Right cardiac atrium (tissue), 5 donors: ENCODE data around the gene MVD. TPM values are rescaled to one million over a fixed set of nuclear protein-coding genes. Genes with fewer than 3 reads are reported as not detected.

Source experiments
- ATAC-seq, 2 donors: fragments of 200-7000 bp; cut with Tn5 transposase; one replicate each; pipeline versions ENCODE4 v1.8.0 to v1.9.1; 2020; ENCODE audit warnings: moderate library complexity in 2 of 2, mild to moderate bottlenecking in 1 of 2
- DNase-seq, 3 donors: peaks; one replicate each; pipeline ENCODE4 v3.0.0-alpha.2; 2020
- H3K27ac ChIP-seq: one replicate; pipeline ENCODE4 v1.5.1; 2013; ENCODE audit warnings: mild to moderate bottlenecking, low read length, control low read depth, moderate library complexity
- H3K27me3 ChIP-seq: one replicate; pipeline ENCODE4 v1.6.1; 2013; ENCODE audit not compliant: control insufficient read depth, insufficient read depth
- H3K4me1 ChIP-seq: one replicate; pipeline ENCODE4 v1.6.1; 2013; ENCODE audit warnings: low read length; ENCODE audit not compliant: control insufficient read depth, insufficient read depth
- H3K4me3 ChIP-seq: one replicate; pipeline ENCODE4 v1.5.1; 2013; ENCODE audit warnings: low read length, control low read depth
- H3K9me3 ChIP-seq: one replicate; pipeline ENCODE4 v1.6.1; 2013; ENCODE audit warnings: low read length; ENCODE audit not compliant: control insufficient read depth
- WGBS: extraction: QIAGEN DNeasy Blood & Tissue Kit; methylation state at CpG from one replicate; pipeline ENCODE4 v1.1.7; 2013; 5-methylcytosine and 5-hydroxymethylcytosine counted together
- intact Hi-C, 4 donors: fragments of 100-400 bp; cut with DNase I; formaldehyde crosslinking; loops; one replicate each; pipeline versions ENCODE4 v1.11.0 to v1.14.0; 2022 to 2023
- polyA plus RNA-seq: library from polyadenylated mRNA; stranded (reverse); fragments of 200-250 nt; gene quantifications from one replicate; pipeline ENCODE4 v1.2.3, GENCODE V29; 2013
- total RNA-seq, 4 donors: library from RNA; stranded (reverse); fragmentation: NEBNext Ultra II Directional; extraction: Animal tissue kit (Norgen Biotek cat#: 25700); gene quantifications; one replicate each; pipeline ENCODE4 v1.2.1, GENCODE V29; 2021
- donor health status: healthy with polysubstance abuse.
- donor health status: DM: no; HTN: yes; CAD: no.
- donor health status: DM: no; HTN: no; CAD: no.
- donor health status: DM: no; HTN: yes; CAD: no; lungs with severe emphysema.
- donor health status: DM: yes; HTN: yes; CAD: no.

The MVD gene
- total and polyA plus RNA-seq, 5 donors = 29.8 to 35.9 (median 32.0) TPM

DNA sequence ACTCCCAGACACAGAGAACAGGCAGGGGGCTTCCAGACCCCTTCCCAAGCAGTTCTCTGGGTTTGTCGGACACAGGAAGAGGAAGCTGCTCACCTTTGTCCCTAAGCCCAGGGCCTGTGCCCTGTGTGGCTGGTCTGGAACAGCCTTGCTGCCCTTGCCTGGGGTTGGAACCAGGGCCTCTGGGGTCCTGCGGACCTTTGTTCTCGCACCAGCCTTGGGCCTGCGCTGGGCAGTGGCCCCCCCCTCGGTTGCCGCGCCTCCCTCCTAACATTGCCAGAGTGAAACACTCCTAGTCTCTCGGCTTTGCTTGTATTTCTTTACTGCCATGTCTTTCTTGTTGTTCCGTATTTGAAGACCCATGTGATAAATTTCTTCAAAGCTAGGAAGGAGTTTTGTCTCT is 33.1 kb downstream of the MVD start:
- H3K27me3 ChIP-seq = no peaks in the 10 kb centered on the region
- no peak overlapping the region for H3K4me3 ChIP-seq
- H3K9me3 ChIP-seq = no peaks in the 10 kb centered on the region
- intact Hi-C loops = no loop called here
- peaks cover 6% of the 10 kb centered on the region for H3K4me1 ChIP-seq
- ATAC-seq (no peak), DNase-seq (no peak)
- no peak overlapping the region for H3K27ac ChIP-seq
- 84% methylated on average over 9 of the region's 9 CpGs for WGBS

DNA sequence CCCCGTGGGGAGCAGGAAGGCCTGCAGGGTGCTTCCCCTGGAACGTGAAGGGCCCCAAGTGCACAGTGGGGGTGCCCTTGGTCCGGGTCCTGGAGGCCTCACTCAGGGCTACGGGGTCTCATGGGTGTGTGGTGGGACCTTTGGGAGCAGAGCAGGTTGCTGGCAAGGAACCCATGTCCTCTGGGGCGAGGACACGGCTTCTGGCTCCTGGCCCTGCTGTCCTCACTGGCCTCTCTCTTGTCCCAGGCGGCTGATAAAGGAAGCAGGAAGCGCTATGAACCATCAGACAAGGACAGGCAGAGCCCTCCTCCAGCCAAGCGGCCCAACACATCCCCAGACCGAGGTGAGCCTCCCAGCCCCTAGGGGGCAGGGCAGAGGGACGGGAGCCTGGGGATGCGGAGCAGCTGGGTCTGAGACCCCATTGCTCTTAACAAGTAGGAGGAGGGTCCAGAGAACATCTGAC is 34.3 kb downstream of the MVD start:
- intact Hi-C loops = no loop called here
- H3K9me3 ChIP-seq = no peaks in the 10 kb centered on the region
- H3K4me1 ChIP-seq = peaks cover 2% of the 10 kb centered on the region
- H3K4me3 ChIP-seq = no peak overlapping the region
- ATAC-seq (peak; percentile 75), DNase-seq (peak in 1 of 3 donors; percentile 82)
- 41% methylated on average over 12 of the region's 12 CpGs for WGBS
- H3K27me3 ChIP-seq = no peaks in the 10 kb centered on the region
- peak overlapping the region; percentile 32 for H3K27ac ChIP-seq

DNA sequence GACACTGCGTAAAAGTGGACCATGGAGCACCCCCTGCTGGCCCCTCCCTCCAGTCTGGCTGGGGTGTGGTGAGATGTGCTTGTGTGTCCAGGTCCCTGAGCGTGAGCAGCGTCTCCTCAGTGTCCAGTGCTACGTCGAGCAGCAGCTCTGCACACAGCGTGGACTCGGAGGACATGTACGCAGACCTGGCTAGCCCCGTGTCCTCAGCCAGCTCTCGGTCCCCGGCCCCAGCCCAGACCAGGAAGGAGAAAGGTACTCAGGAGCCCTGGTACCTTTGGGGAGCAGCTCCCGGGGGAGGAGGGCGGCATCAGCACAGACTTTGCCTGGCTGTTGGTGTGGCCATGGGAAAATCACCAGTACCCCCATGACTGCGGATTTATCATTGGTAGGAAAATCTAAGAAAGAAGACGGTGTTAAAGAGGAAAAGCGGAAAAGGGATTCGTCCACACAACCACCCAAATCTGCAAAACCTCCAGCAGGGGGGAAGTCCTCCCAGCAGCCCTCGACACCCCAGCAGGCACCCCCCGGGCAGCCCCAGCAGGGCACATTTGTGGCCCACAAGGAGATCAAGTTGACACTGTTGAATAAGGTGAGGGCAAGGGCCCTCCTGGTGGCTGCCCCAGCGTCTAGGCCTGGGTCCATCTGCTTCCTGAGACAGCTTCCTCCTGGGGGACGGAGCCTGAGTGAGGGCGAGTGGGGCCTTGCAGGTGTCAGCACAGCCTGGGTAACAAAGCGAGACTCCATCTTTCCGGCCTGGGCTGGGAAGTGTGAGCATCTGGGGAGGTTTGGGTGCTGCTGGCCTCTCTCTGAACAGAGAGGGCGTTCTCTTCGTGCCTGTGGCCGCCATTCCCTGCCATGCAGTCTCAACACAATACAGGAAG is 35.1 kb downstream of the MVD start:
- no peaks in the 10 kb centered on the region for H3K27me3 ChIP-seq
- H3K27ac ChIP-seq = peak overlapping the region; percentile 32
- no peak for ATAC-seq
- no peak overlapping the region for H3K4me3 ChIP-seq
- intact Hi-C loops = no loop called here
- WGBS = 93% methylated on average over 27 of the region's 27 CpGs
- DNase-seq = peak in 1 of 3 donors; percentile 54
- no peaks in the 10 kb centered on the region for H3K9me3 ChIP-seq
- peaks cover 2% of the 10 kb centered on the region for H3K4me1 ChIP-seq

DNA sequence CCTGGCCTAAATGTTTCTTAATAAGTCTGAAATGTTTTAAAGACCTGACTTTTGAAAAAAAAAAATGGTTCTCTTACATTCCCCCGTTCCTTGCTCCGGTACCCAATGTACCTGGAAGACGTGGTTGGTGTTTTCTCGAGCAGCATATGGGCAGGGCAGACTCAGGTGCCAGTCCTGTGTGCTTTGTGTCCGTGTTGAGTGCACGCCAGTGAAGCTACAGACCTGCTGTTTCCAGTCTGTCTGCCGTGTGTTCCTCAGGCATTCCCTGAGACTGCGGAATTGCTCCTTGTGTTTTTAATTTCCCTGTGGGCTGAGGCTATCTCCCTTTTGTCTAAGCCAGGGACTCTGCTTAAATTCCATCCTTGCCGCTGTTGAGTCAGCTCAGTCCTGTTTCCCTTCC is 36.2 kb downstream of the MVD start:
- Histone ChIP-seq H3K27me3 (no peaks in the 10 kb centered on the region), H3K4me1 (peaks cover 2% of the 10 kb centered on the region), H3K9me3 (no peaks in the 10 kb centered on the region), H3K4me3 (no peak overlapping the region), H3K27ac (no peak overlapping the region)
- intact Hi-C loops = no loop called here
- DNase-seq (no peak), ATAC-seq (no peak)
- 93% methylated on average over 9 of the region's 9 CpGs for WGBS

DNA sequence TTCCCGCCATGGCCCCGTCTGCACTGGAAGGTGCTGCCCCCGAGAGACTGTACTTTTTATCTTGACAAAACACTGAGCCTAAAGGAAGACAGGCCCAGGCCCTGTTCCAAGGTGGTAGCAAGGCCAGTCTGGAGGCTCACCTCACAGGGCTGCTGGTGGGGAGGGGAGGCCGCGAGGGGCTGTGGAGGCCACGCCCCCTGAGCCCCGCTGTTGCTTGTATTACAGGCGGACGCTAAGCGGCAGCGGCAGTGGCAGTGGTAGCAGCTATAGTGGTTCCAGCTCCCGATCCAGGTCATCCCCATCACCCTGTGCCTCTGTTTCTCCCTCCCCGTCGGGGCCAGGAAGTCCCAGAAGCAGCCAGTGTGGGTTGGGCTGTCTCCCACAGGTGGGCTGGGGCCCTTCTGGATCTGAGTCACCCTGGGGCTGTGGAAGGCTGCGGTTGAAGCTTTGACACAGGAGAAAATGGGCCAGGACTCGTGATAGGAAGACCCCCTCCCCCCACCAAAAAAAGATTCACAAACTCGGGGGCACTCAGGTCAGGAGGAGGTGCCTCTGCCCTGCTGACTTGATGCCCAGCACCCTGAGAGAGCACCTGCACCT is 37.8 kb downstream of the MVD start:
- intact Hi-C loops = no loop called here
- no peaks in the 10 kb centered on the region for H3K27me3 ChIP-seq
- no peak for DNase-seq
- WGBS = 85% methylated on average over 17 of the region's 17 CpGs
- H3K9me3 ChIP-seq = no peaks in the 10 kb centered on the region
- H3K27ac ChIP-seq = no peak overlapping the region
- no peak overlapping the region for H3K4me3 ChIP-seq
- H3K4me1 ChIP-seq = peaks cover 2% of the 10 kb centered on the region
- ATAC-seq = no peak

DNA sequence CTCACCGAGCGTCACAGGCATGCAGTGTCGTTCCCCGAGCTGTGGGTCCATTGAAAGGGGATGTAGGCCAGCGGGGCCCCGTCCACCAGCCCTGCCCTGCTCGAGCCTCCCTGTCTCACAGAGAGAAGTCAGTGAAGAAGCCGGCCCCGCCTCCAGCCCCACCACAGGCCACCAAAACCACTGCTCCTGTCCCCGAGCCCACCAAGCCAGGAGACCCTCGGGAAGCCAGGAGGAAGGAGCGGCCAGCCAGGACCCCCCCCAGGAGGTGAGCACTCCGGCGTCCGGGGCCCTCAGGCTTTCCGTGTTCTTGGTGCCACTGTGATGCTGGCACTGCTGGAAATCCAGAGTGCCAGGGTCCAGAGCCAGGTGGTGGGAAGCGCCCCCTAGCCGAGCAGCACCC is 38.4 kb downstream of the MVD start:
- Histone ChIP-seq H3K4me3 (no peak overlapping the region), H3K27ac (no peak overlapping the region), H3K9me3 (no peaks in the 10 kb centered on the region), H3K27me3 (no peaks in the 10 kb centered on the region), H3K4me1 (peaks cover 4% of the 10 kb centered on the region)
- ATAC-seq (no peak), DNase-seq (no peak)
- intact Hi-C loops = no loop called here
- 94% methylated on average over 18 of the region's 18 CpGs for WGBS

DNA sequence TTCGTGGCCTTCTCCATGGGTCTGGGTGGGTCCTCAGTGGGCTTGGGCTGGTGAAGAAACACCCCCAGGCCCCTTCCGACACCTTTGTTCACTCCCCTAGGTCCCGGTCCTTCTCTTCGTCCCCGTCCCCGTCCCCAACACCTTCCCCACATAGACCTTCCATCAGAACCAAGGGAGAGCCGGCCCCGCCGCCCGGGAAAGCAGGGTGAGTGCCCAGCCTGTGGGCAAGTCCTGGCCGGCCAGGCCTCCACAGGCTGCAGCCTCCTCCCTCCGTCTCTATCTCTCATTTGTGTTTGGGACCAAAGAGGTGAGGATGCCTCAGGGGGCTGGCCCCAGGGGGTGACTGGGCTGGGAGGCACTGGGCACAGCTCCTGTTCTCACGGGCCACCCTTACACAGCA is 39.0 kb downstream of the MVD start:
- peak in 1 of 3 donors; percentile 38 for DNase-seq
- Histone ChIP-seq H3K4me1 (peaks cover 5% of the 10 kb centered on the region), H3K27me3 (no peaks in the 10 kb centered on the region), H3K9me3 (no peaks in the 10 kb centered on the region), H3K4me3 (no peak overlapping the region), H3K27ac (no peak overlapping the region)
- ATAC-seq = no peak
- WGBS = 95% methylated on average over 13 of the region's 13 CpGs
- intact Hi-C loops = no loop called here

DNA sequence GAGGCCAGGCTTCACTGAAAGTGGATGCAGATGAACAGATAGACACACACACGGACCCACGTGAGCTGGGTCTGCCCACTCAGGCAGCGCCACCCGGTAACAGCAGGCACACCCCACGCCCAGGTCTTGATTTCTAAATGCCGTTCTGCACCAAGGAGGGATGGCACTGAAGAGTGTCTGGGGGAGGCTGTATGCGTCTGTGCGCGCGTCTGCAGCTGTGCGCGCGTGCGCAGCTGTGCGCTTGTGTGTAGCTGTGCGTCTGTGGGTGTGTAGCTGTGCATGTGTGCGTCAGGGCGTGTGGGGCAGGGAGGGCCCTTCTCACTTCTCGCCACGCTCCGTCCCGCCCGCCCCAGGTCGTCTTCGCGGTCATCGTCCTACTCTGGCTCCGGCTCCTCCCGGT is 40.0 kb downstream of the MVD start:
- 96% methylated on average over 29 of the region's 29 CpGs for WGBS
- H3K4me1 ChIP-seq = peaks cover 6% of the 10 kb centered on the region
- ATAC-seq = no peak

DNA sequence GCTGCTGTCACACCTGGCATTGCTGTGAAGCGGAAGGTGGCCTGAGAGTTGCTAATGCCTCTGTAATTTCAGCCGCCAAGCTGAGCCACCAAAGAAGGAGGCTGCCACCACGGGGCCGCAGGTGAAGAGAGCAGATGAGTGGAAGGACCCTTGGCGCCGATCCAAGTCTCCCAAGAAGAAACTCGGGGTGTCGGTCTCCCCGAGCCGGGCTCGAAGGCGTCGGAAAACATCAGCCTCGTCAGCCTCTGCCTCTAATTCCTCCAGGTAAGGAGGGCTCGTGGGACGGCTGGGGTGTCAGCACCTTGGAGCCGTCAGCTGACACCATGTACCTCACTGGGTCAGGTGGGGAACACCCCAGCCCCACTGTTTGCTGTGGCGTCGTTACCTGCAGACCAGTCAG is 40.8 kb downstream of the MVD start:
- WGBS = 90% methylated on average over 19 of the region's 19 CpGs
- peak in 1 of 3 donors; percentile 45 for DNase-seq

More for the DNA sequence above, 40.0 kb downstream of the MVD start:
- H3K27me3 ChIP-seq = no peaks in the 10 kb centered on the region
- intact Hi-C loops = no loop called here
- no peak for DNase-seq
- no peak overlapping the region for H3K27ac ChIP-seq
- no peaks in the 10 kb centered on the region for H3K9me3 ChIP-seq
- H3K4me3 ChIP-seq = no peak overlapping the region

DNA sequence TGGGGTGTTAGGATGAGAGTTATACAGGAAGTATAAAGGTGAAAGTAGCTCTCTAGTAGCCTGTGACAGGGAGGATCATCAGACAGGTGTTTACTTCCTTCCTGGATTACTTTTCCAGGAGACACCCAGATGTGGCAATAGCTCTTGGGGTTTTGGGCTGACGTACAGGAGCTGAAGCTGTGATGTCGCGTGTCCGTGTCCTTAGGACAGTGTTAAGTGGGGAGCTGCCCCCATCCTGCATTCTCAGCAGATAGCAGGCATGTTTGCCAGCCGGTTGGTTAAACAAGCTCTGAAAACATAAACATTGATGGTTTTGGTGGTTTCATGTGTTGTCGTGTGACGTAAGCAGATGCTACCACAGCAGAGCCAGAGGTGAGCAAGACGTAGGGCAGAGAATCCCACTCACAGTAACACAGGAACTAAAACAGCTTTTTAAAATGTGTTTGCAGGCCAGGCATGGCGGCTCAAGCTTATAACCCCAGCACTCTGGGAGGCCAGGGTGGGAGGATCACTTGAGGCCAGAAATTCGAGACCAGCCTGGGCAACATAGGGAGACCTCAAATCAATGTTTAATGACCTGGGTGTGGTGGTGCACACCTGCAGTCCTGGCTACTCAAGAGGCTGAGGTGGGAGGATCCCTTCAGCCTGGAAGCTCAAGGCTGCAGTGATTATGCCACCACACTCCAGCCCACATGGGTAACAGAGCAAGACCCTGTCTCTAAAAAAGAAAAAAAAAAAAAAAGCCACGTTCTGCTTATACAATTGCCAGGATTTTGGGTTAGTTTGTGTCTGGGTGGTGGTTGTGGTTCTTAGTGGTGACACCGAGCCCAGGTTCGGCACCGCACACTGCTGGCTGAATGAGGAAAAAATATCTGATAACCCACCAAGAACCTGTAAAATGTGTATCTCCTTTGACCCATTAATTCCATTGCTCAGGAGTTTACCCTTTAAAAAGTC is 42.8 kb downstream of the MVD start:
- H3K4me1 ChIP-seq = peaks cover 10% of the 10 kb centered on the region
- no peak for ATAC-seq
- WGBS = 90% methylated on average over 14 of the region's 14 CpGs
- H3K4me3 ChIP-seq = no peak overlapping the region
- intact Hi-C loops = no loop called here
- DNase-seq = no peak
- no peaks in the 10 kb centered on the region for H3K9me3 ChIP-seq
- no peak overlapping the region for H3K27ac ChIP-seq
- H3K27me3 ChIP-seq = no peaks in the 10 kb centered on the region

More for the DNA sequence above, 40.8 kb downstream of the MVD start:
- peaks cover 6% of the 10 kb centered on the region for H3K4me1 ChIP-seq
- no peaks in the 10 kb centered on the region for H3K27me3 ChIP-seq
- intact Hi-C loops = no loop called here
- no peak for ATAC-seq
- H3K4me3 ChIP-seq = no peak overlapping the region
- no peak overlapping the region for H3K27ac ChIP-seq
- no peaks in the 10 kb centered on the region for H3K9me3 ChIP-seq
